DOHH2 (cell line): ENCODE measurements around the gene ETV6.

ENCODE experiments used
- H3F3A ChIP-seq: fragments of 200-600 bp; sonication (generic), shearing (Covaris generic); 2 replicates; pipeline ENCODE4 v1.6.0; 2016; ENCODE audit warnings: antibody characterized with exemption, mild to moderate bottlenecking; ENCODE audit not compliant: control insufficient read depth, insufficient read depth
- H3K27ac ChIP-seq: fragments of 200-600 bp; sonication (generic); 2 replicates; pipeline ENCODE4 v1.5.1; 2014; ENCODE audit warnings: low read depth, mild to moderate bottlenecking, low read length, moderate library complexity
- H3K27me3 ChIP-seq: fragments of 200-600 bp; sonication (generic); 2 replicates; pipeline ENCODE4 v1.6.1; 2014; ENCODE audit warnings: mild to moderate bottlenecking, low read length, mixed read lengths; ENCODE audit not compliant: control insufficient read depth
- H3K36me3 ChIP-seq: fragments of 200-600 bp; sonication (generic); 2 replicates; pipeline ENCODE4 v1.6.1; 2014; ENCODE audit warnings: mild to moderate bottlenecking, low read length, moderate library complexity, mixed read lengths; ENCODE audit not compliant: control insufficient read depth
- H3K4me1 ChIP-seq: fragments of 200-600 bp; sonication (generic); 2 replicates; pipeline ENCODE4 v1.6.1; 2014; ENCODE audit warnings: mild to moderate bottlenecking, low read length, mixed read lengths; ENCODE audit not compliant: control insufficient read depth
- H3K4me2 ChIP-seq: fragments of 200-600 bp; sonication (generic); 2 replicates; pipeline ENCODE4 v1.6.0; 2014; ENCODE audit warnings: mild to moderate bottlenecking, low read length, moderate library complexity
- H3K4me3 ChIP-seq: fragments of 200-600 bp; sonication (generic); 2 replicates; pipeline ENCODE4 v1.5.1; 2014; ENCODE audit warnings: mild to moderate bottlenecking, low read length, mixed read lengths
- H3K79me2 ChIP-seq: fragments of 200-600 bp; sonication (generic); 2 replicates; pipeline ENCODE4 v1.6.1; 2014; ENCODE audit warnings: mild to moderate bottlenecking, low read length, mixed read lengths; ENCODE audit not compliant: control insufficient read depth
- H3K9me2 ChIP-seq: fragments of 200-600 bp; sonication (generic); replicated peaks from 2 replicates; pipeline ENCODE4 v1.6.1; 2014; ENCODE audit warnings: mild to moderate bottlenecking, low read length, mixed read lengths; ENCODE audit not compliant: control insufficient read depth
- H3K9me3 ChIP-seq: fragments of 200-600 bp; sonication (generic); 2 replicates; pipeline ENCODE4 v1.6.1; 2014; ENCODE audit warnings: antibody characterized with exemption, low read length, mixed read lengths; ENCODE audit not compliant: control insufficient read depth, insufficient read depth
- H4K20me1 ChIP-seq: fragments of 200-600 bp; sonication (generic); 2 replicates; pipeline ENCODE4 v1.6.0; 2014; ENCODE audit warnings: low read depth, mild to moderate bottlenecking, antibody characterized with exemption, low read length, moderate library complexity; ENCODE audit not compliant: control insufficient read depth, insufficient read depth
- EZH2phosphoT487 ChIP-seq: fragments of 200-600 bp; sonication (generic); IDR thresholded peaks from 2 replicates; pipeline ENCODE4 v1.6.1; 2017; ENCODE audit warnings: borderline replicate concordance, mild to moderate bottlenecking, antibody characterized with exemption, low read length, moderate library complexity, mixed read lengths
- TF ChIP-seq, protein P1 (sequence below): fragments of 200-600 bp; sonication (generic); IDR thresholded peaks from one replicate; pipeline ENCODE4 v1.5.1; 2014; ENCODE audit warnings: antibody characterized with exemption, mild to moderate bottlenecking, low read depth, low read length; ENCODE audit not compliant: poor library complexity, severe bottlenecking

The ETV6 gene

GRCh38 chr12:11922361-11922760, 272.9 kb downstream of the ETV6 start:
- H3K9me2 ChIP-seq, result no peaks in the 10 kb centered on the region
- no peaks in the 10 kb centered on the region for H3K36me3 ChIP-seq
- H3K27me3 ChIP-seq, result peaks cover 8% of the 10 kb centered on the region; the same call in 1 of the 2 replicates
- no peaks in the 10 kb centered on the region for H3K4me1 ChIP-seq
- no peak for TF ChIP-seq EZH2phosphoT487
- TF ChIP-seq, protein P1, sequence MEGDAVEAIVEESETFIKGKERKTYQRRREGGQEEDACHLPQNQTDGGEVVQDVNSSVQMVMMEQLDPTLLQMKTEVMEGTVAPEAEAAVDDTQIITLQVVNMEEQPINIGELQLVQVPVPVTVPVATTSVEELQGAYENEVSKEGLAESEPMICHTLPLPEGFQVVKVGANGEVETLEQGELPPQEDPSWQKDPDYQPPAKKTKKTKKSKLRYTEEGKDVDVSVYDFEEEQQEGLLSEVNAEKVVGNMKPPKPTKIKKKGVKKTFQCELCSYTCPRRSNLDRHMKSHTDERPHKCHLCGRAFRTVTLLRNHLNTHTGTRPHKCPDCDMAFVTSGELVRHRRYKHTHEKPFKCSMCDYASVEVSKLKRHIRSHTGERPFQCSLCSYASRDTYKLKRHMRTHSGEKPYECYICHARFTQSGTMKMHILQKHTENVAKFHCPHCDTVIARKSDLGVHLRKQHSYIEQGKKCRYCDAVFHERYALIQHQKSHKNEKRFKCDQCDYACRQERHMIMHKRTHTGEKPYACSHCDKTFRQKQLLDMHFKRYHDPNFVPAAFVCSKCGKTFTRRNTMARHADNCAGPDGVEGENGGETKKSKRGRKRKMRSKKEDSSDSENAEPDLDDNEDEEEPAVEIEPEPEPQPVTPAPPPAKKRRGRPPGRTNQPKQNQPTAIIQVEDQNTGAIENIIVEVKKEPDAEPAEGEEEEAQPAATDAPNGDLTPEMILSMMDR, result no peak
- no peaks in the 10 kb centered on the region for H3K79me2 ChIP-seq
- no peaks in the 10 kb centered on the region for H3F3A ChIP-seq
- H4K20me1 ChIP-seq, result no peaks in the 10 kb centered on the region
- H3K4me2 ChIP-seq, result no peak overlapping the region
- H3K9me3 ChIP-seq, result no peaks in the 10 kb centered on the region
- no peak overlapping the region for H3K27ac ChIP-seq
- no peak overlapping the region for H3K4me3 ChIP-seq

DNA sequence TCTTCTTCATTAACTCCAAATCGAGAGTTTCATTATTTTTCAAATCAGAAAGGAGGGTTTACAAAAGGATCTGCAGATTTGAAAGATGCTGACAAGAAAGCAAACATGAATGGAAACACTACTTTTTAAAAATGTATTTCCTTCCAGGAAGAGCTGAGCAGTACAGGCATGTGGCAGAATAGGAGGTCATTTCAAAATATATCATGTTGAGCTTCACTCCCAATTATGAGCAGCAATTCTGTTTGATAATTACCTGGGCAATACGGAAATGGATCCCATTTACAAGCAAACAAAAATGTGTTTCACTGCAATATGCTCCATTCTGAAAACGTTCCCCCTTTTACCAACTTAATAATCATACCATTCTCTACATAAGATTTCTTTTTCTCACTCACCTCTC, 273.6 kb downstream of the ETV6 start:
- no peak overlapping the region for H3K4me2 ChIP-seq

GRCh38 chr12:11927286-11927935, 277.9 kb downstream of the ETV6 start:
- Histone ChIP-seq H3K27ac (no peak overlapping the region), H3K36me3 (no peaks in the 10 kb centered on the region), H3K4me1 (no peaks in the 10 kb centered on the region), H3F3A (no peaks in the 10 kb centered on the region), H3K9me2 (no peaks in the 10 kb centered on the region), H4K20me1 (no peaks in the 10 kb centered on the region), H3K4me3 (no peak overlapping the region), H3K4me2 (no peak overlapping the region), H3K27me3 (peaks cover 3% of the 10 kb centered on the region; the same call in 1 of the 2 replicates), H3K79me2 (no peaks in the 10 kb centered on the region), H3K9me3 (no peaks in the 10 kb centered on the region)
- TF ChIP-seq EZH2phosphoT487, result no peak
- TF ChIP-seq, protein P1, result no peak

More for the DNA sequence above, 273.6 kb downstream of the ETV6 start:
- TF ChIP-seq, protein P1, result no peak
- no peak for TF ChIP-seq EZH2phosphoT487
- peaks cover 8% of the 10 kb centered on the region; the same call in 1 of the 2 replicates for H3K27me3 ChIP-seq
- no peaks in the 10 kb centered on the region for H3K36me3 ChIP-seq
- no peaks in the 10 kb centered on the region for H3K9me2 ChIP-seq
- H3K4me3 ChIP-seq, result no peak overlapping the region
- no peaks in the 10 kb centered on the region for H3F3A ChIP-seq
- H3K27ac ChIP-seq, result no peak overlapping the region
- no peaks in the 10 kb centered on the region for H4K20me1 ChIP-seq
- no peaks in the 10 kb centered on the region for H3K4me1 ChIP-seq
- no peaks in the 10 kb centered on the region for H3K9me3 ChIP-seq
- H3K79me2 ChIP-seq, result no peaks in the 10 kb centered on the region
